Smooth muscle cell (in vitro differentiated cells): ENCODE data around the gene ACSL4. TPM values are rescaled to one million over a fixed set of nuclear protein-coding genes. Genes with fewer than 3 reads are reported as not detected.
"Not testable (repeated sequence)": the region's sequence is repeated elsewhere in the genome, so short reads cannot be mapped to it uniquely, and the experiment has no call there.

Experiments used
- DNase-seq: peaks from one replicate; lab custom pipeline; 2025; ENCODE audit not compliant: unreplicated experiment; lab: John Stamatoyannopoulos, UW
- H2AFZ ChIP-seq: fragments of 200-600 bp; sonication (generic); 2 replicates; pipeline ENCODE4 v1.6.0; 2016; ENCODE audit warnings: antibody characterized with exemption, low read depth, mild to moderate bottlenecking
- H3F3A ChIP-seq: fragments of 200-600 bp; sonication (generic); 2 replicates; pipeline ENCODE4 v1.6.0; 2017; ENCODE audit warnings: antibody characterized with exemption, low read depth
- H3K27ac ChIP-seq: fragments of 200-600 bp; sonication (generic); 2 replicates; pipeline ENCODE4 v1.5.1; 2016; ENCODE audit warnings: low read depth, mild to moderate bottlenecking
- H3K27me3 ChIP-seq: fragments of 200-600 bp; sonication (generic); 2 replicates; pipeline ENCODE4 v1.6.1; 2016; ENCODE audit warnings: low read depth, mild to moderate bottlenecking
- H3K36me3 ChIP-seq: fragments of 200-600 bp; sonication (generic); 2 replicates; pipeline ENCODE4 v1.5.1; 2016; ENCODE audit warnings: low read depth
- H3K4me1 ChIP-seq: fragments of 200-600 bp; sonication (generic); 2 replicates; pipeline ENCODE4 v1.5.1; 2016; ENCODE audit warnings: low read depth
- H3K4me2 ChIP-seq: fragments of 200-600 bp; sonication (generic); 2 replicates; pipeline ENCODE4 v1.6.0; 2016; ENCODE audit warnings: mild to moderate bottlenecking
- H3K4me3 ChIP-seq: fragments of 200-600 bp; sonication (generic); 2 replicates; pipeline ENCODE4 v1.5.1; 2016; ENCODE audit warnings: mild to moderate bottlenecking
- H3K79me2 ChIP-seq: fragments of 200-600 bp; sonication (generic); 2 replicates; pipeline ENCODE4 v1.6.0; 2016; ENCODE audit warnings: low read depth, mild to moderate bottlenecking
- H3K9ac ChIP-seq: fragments of 200-600 bp; sonication (generic); 2 replicates; pipeline ENCODE4 v1.6.0; 2016; ENCODE audit warnings: low read depth
- H3K9me3 ChIP-seq: fragments of 200-600 bp; sonication (generic); replicated peaks from 2 replicates; pipeline ENCODE4 v1.5.1; 2016; ENCODE audit warnings: low read depth
- H4K20me1 ChIP-seq: fragments of 200-600 bp; sonication (generic); 2 replicates; pipeline ENCODE4 v1.6.0; 2016; ENCODE audit warnings: low read depth
- CTCF ChIP-seq: fragments of 200-600 bp; sonication (generic); IDR thresholded peaks from 2 replicates; pipeline ENCODE4 v1.5.1; 2017; ENCODE audit warnings: borderline replicate concordance, mild to moderate bottlenecking, antibody characterized with exemption; ENCODE audit not compliant: insufficient read depth, poor library complexity, severe bottlenecking
- WGBS: methylation state at CpG from one replicate; pipeline ENCODE4 v1.1.7; 2016; ENCODE audit warnings: low lambda C conversion rate; 5-methylcytosine and 5-hydroxymethylcytosine counted together
- polyA plus RNA-seq: library from polyadenylated mRNA; unstranded; fragments of >200 nt; fragmentation: Nextera tagmentation; extraction: Ambion mirVana; gene quantifications from 2 replicates; pipeline ENCODE4 v1.2.1, GENCODE V29; 2016
- total RNA-seq: library from RNA; depleted of rRNA; stranded (reverse); fragments of >200 nt; gene quantifications from 2 replicates; pipeline ENCODE4 v1.2.3, GENCODE V29; 2014

Gene ACSL4
- total and polyA plus RNA-seq, 2 experiments from 2014 or later = 15.4 to 79.0 TPM

- no peak overlapping the region for H2AFZ ChIP-seq
- H3K9me3 ChIP-seq = no peaks in the 10 kb centered on the region
- no peaks in the 10 kb centered on the region for H3K4me1 ChIP-seq
- peaks cover 4% of the 10 kb centered on the region for H3K79me2 ChIP-seq
- no peaks in the 10 kb centered on the region for H3F3A ChIP-seq
- no peaks in the 10 kb centered on the region for H3K27me3 ChIP-seq
- H3K4me2 ChIP-seq = no peak overlapping the region
- H3K27ac ChIP-seq = no peak overlapping the region
- H4K20me1 ChIP-seq = peaks cover 35% of the 10 kb centered on the region
- TF ChIP-seq CTCF = no peak
- no peak overlapping the region for H3K9ac ChIP-seq
- H3K36me3 ChIP-seq = peaks cover 3% of the 10 kb centered on the region
- DNase-seq = no peak
- H3K4me3 ChIP-seq = no peak overlapping the region
Observed at GRCh38 chrX:109679820-109680219, 53.2 kb downstream of the ACSL4 start.

- H4K20me1 ChIP-seq = no peaks in the 10 kb centered on the region
- H3K4me2 ChIP-seq = no peak overlapping the region
- H3F3A ChIP-seq = no peaks in the 10 kb centered on the region
- TF ChIP-seq CTCF = no peak
- no peaks in the 10 kb centered on the region for H3K79me2 ChIP-seq
- H3K9me3 ChIP-seq = no peaks in the 10 kb centered on the region
- no peaks in the 10 kb centered on the region for H3K27me3 ChIP-seq
- DNase-seq = no peak
- H3K27ac ChIP-seq = no peak overlapping the region
- no peak overlapping the region for H3K4me3 ChIP-seq
- H3K4me1 ChIP-seq = no peaks in the 10 kb centered on the region
- H2AFZ ChIP-seq = no peak overlapping the region
- no peak overlapping the region for H3K9ac ChIP-seq
- peaks cover 3% of the 10 kb centered on the region for H3K36me3 ChIP-seq
Observed at GRCh38 chrX:109672239-109672638, 60.8 kb downstream of the ACSL4 start.

GRCh38 chrX:109671170-109671569, 61.9 kb downstream of the ACSL4 start:
- H3K27ac ChIP-seq, DNase-seq, H3K79me2 ChIP-seq, H3K27me3 ChIP-seq, H3K4me3 ChIP-seq, H4K20me1 ChIP-seq, H3K4me1 ChIP-seq, H3F3A ChIP-seq, H3K9me3 ChIP-seq, H3K4me2 ChIP-seq, H3K9ac ChIP-seq, H2AFZ ChIP-seq, H3K36me3 ChIP-seq: not testable (repeated sequence)
- 93% methylated on average over 11 of the region's 29 CpGs for WGBS

- Histone ChIP-seq H3K79me2 (no peaks in the 10 kb centered on the region), H3K9me3 (no peaks in the 10 kb centered on the region), H3K36me3 (peaks cover 9% of the 10 kb centered on the region), H3K4me1 (no peaks in the 10 kb centered on the region), H3K27me3 (no peaks in the 10 kb centered on the region), H3K4me3 (no peak overlapping the region), H3K4me2 (no peak overlapping the region), H3K9ac (no peak overlapping the region), H3F3A (no peaks in the 10 kb centered on the region), H4K20me1 (no peaks in the 10 kb centered on the region), H2AFZ (no peak overlapping the region), H3K27ac (no peak overlapping the region)
- DNase-seq = no peak
- WGBS = 80% methylated on average over 5 of the region's 5 CpGs
- TF ChIP-seq CTCF = no peak
Observed at GRCh38 chrX:109667986-109668385, 65.1 kb downstream of the ACSL4 start.
